ENCODE measurements around the gene PDE6A. TPM values are rescaled to one million over a fixed set of nuclear protein-coding genes. Genes with fewer than 3 reads are reported as not detected.

The PDE6A gene
- total RNA-seq, 2 donors from 2014 or later, result not detected

GRCh38 chr5:149960272-149961185, 15.9 kb upstream of the PDE6A start, which contains the start of gene SLC26A2:
Gene SLC26A2 (plus strand): TSS chr5:149960758. CDS start chr5:149977653, 16,895 bp downstream.
- TF ChIP-seq POLR2A (IDR thresholded peaks at IDR 0.05) (peak; percentile 81 to 95 (median 94)), CTCF (IDR thresholded peaks at IDR 0.05) (peak in 1 of 7 experiments; percentile 9)
- intact Hi-C loops (cut with DNase I), result no loop called here
- Histone ChIP-seq H3K9me3 (no peaks in the 10 kb centered on the region), H3K27ac (peak within 1 kb of the TSS; percentile 82 to 91 (median 89)), H3K4me1 (peaks cover 18% of the 10 kb centered on the region), H3K4me3 (peak within 1 kb of the TSS; percentile 45 to 79), H3K36me3 (replicated peaks in 1 of 2; ENCODE audit: insufficient read depth in 1 of 2, low read depth in 2 of 2) (no peaks in the 10 kb centered on the region), H3K27me3 (no peaks in the 10 kb centered on the region)
- WGBS, 2 donors, result 0 to 1% methylated on average over 21 to 81 of the region's 84 CpGs
- ATAC-seq (peak; percentile 99), DNase-seq (peak; percentile 96 to 98 (median 98))

GRCh38 chr5:149959406-149960236, 15.0 kb upstream of the PDE6A start:
- Histone ChIP-seq H3K4me3 (peak overlapping the region in 1 of 2 donors; percentile 45), H3K27me3 (no peaks in the 10 kb centered on the region), H3K9me3 (no peaks in the 10 kb centered on the region), H3K4me1 (peaks cover 18% of the 10 kb centered on the region), H3K36me3 (replicated peaks in 1 of 2; ENCODE audit: insufficient read depth in 1 of 2, low read depth in 2 of 2) (no peaks in the 10 kb centered on the region), H3K27ac (peak overlapping the region; percentile 82 to 91 (median 89))
- WGBS, 2 donors, result 41 to 44% methylated on average over 14 of the region's 14 CpGs
- peak in 1 of 4 donors; percentile 18 for DNase-seq
- intact Hi-C loops (cut with DNase I), result no loop called here
- ATAC-seq, result no peak
- TF ChIP-seq CTCF (IDR thresholded peaks at IDR 0.05), result peak; percentile 10 to 61 (median 34)
- no peak for TF ChIP-seq POLR2A (IDR thresholded peaks at IDR 0.05)

DNA sequence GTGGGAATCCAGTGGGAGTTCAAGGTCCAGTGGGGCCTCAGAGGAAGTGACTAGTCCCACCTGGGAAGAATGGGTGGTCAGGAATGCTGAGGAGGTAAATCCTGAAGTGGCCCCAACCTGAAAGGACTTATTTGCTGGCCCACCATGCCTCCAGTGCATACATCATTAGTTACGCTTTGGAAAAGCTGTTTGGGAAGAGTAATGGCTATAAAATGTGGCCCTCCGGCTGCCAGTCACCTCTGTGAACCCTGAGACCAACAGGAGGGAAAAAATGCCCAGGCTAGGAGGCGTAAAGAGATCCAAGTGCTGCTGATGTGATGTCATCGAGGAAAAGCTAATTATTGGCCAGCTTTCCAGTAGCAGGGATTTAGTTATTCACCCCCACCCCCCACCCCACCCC, 13.3 kb upstream of the PDE6A start:
- Histone ChIP-seq H3K4me1 (peaks cover 18% of the 10 kb centered on the region), H3K27ac (no peak overlapping the region), H3K36me3 (replicated peaks in 1 of 2; ENCODE audit: insufficient read depth in 1 of 2, low read depth in 2 of 2) (no peaks in the 10 kb centered on the region), H3K27me3 (no peaks in the 10 kb centered on the region), H3K9me3 (no peaks in the 10 kb centered on the region), H3K4me3 (no peak overlapping the region)
- no peak for DNase-seq
- 78 to 79% methylated on average over 4 of the region's 4 CpGs for WGBS, 2 donors
- intact Hi-C loops (cut with DNase I), result no loop called here
- TF ChIP-seq POLR2A (IDR thresholded peaks at IDR 0.05) (no peak), CTCF (IDR thresholded peaks at IDR 0.05) (no peak)
- no peak for ATAC-seq

GRCh38 chr5:149956685-149957084, 12.1 kb upstream of the PDE6A start:
- TF ChIP-seq CTCF (IDR thresholded peaks at IDR 0.05) (no peak), POLR2A (IDR thresholded peaks at IDR 0.05) (no peak)
- peaks cover 15% of the 10 kb centered on the region for H3K4me1 ChIP-seq
- H3K4me3 ChIP-seq, result no peak overlapping the region
- no peaks in the 10 kb centered on the region for H3K9me3 ChIP-seq
- no peak for ATAC-seq
- no peak for DNase-seq
- intact Hi-C loops (cut with DNase I), result no loop called here
- no peaks in the 10 kb centered on the region for H3K36me3 ChIP-seq (replicated peaks in 1 of 2; ENCODE audit: insufficient read depth in 1 of 2, low read depth in 2 of 2)
- H3K27ac ChIP-seq, result no peak overlapping the region
- H3K27me3 ChIP-seq, result no peaks in the 10 kb centered on the region
- 78 to 88% methylated on average over 5 of the region's 5 CpGs for WGBS, 2 donors
